AG09319 (cell line): ENCODE data around the gene STRN.
"Not testable (repeated sequence)": the region's sequence is repeated elsewhere in the genome, so short reads cannot be mapped to it uniquely, and the experiment has no call there.

Experiments
- DNase-seq: peaks from one replicate; pipeline ENCODE4 v3.0.0-alpha.2; 2010; ENCODE audit warnings: low read depth; ENCODE audit errors: extremely low read depth
- CTCF ChIP-seq: IDR thresholded peaks from 2 replicates; pipeline ENCODE4 v1.5.1; 2011; ENCODE audit warnings: low read depth, mild to moderate bottlenecking, inconsistent platforms, low read length, moderate library complexity

Gene STRN

GRCh38 chr2:36912695-36913094 lies 53.6 kb downstream of the STRN start:
- no peak for DNase-seq
- TF ChIP-seq CTCF = no peak

GRCh38 chr2:36911012-36911411 lies 55.3 kb downstream of the STRN start:
- DNase-seq = no peak
- TF ChIP-seq CTCF = no peak

- DNase-seq = no peak
- no peak for TF ChIP-seq CTCF
These were observed 60.1 kb downstream of the STRN start for GRCh38 chr2:36906277-36906676.

- DNase-seq = no peak
- TF ChIP-seq CTCF = no peak
These were observed 61.7 kb downstream of the STRN start for GRCh38 chr2:36904636-36905035.

- DNase-seq = no peak
- TF ChIP-seq CTCF = no peak
These were observed 63.8 kb downstream of the STRN start for GRCh38 chr2:36902385-36903120.

GRCh38 chr2:36892805-36893204 lies 73.5 kb downstream of the STRN start:
- no peak for TF ChIP-seq CTCF
- no peak for DNase-seq

GRCh38 chr2:36889795-36890194 lies 76.5 kb downstream of the STRN start:
- DNase-seq = peak; percentile 69
- TF ChIP-seq CTCF = no peak

GRCh38 chr2:36887095-36887494 lies 79.2 kb downstream of the STRN start:
- DNase-seq = not testable (repeated sequence)
